DMS53 treated with DMSO at 0.1 percent for 48 hours (cell line): Measurements from ENCODE around the gene FAM222A.

Source experiments
- DNase-seq: peaks from one replicate; lab custom pipeline; 2025; ENCODE audit not compliant: unreplicated experiment; lab: John Stamatoyannopoulos, UW

FAM222A gene

GRCh38 chr12:109758426-109759420 lies 45.1 kb downstream of the FAM222A start:
- no peak for DNase-seq

- DNase-seq, result no peak
These were observed 46.0 kb downstream of the FAM222A start for GRCh38 chr12:109759595-109759994.

GRCh38 chr12:109760031-109760929 lies 46.7 kb downstream of the FAM222A start:
- DNase-seq, result no peak

- no peak for DNase-seq
These were observed 47.6 kb downstream of the FAM222A start for GRCh38 chr12:109760930-109761921.

- DNase-seq, result no peak
These were observed 48.5 kb downstream of the FAM222A start for GRCh38 chr12:109762071-109762672.

GRCh38 chr12:109762673-109763191 lies 49.1 kb downstream of the FAM222A start:
- DNase-seq, result no peak

GRCh38 chr12:109763201-109763841 lies 49.7 kb downstream of the FAM222A start:
- peak; percentile 22 for DNase-seq

- DNase-seq, result no peak
These were observed 50.5 kb downstream of the FAM222A start for GRCh38 chr12:109764123-109764522.

- DNase-seq, result no peak
These were observed 51.3 kb downstream of the FAM222A start for GRCh38 chr12:109764776-109765445.

GRCh38 chr12:109765446-109765810 lies 51.8 kb downstream of the FAM222A start:
- DNase-seq, result no peak

- no peak for DNase-seq
These were observed 52.7 kb downstream of the FAM222A start for GRCh38 chr12:109766251-109766778.

- no peak for DNase-seq
These were observed 53.8 kb downstream of the FAM222A start for GRCh38 chr12:109767456-109767855.

GRCh38 chr12:109767991-109768900 lies 54.6 kb downstream of the FAM222A start:
- no peak for DNase-seq

GRCh38 chr12:109768901-109769670 lies 55.5 kb downstream of the FAM222A start:
- DNase-seq, result no peak

GRCh38 chr12:109770104-109770860 lies 56.7 kb downstream of the FAM222A start:
- no peak for DNase-seq
